ENCODE results near the gene ALDH3B1.
A peak's percentile ranks its signal among the peaks of the same experiment; 100 is the strongest.

ALDH3B1 gene

DNA sequence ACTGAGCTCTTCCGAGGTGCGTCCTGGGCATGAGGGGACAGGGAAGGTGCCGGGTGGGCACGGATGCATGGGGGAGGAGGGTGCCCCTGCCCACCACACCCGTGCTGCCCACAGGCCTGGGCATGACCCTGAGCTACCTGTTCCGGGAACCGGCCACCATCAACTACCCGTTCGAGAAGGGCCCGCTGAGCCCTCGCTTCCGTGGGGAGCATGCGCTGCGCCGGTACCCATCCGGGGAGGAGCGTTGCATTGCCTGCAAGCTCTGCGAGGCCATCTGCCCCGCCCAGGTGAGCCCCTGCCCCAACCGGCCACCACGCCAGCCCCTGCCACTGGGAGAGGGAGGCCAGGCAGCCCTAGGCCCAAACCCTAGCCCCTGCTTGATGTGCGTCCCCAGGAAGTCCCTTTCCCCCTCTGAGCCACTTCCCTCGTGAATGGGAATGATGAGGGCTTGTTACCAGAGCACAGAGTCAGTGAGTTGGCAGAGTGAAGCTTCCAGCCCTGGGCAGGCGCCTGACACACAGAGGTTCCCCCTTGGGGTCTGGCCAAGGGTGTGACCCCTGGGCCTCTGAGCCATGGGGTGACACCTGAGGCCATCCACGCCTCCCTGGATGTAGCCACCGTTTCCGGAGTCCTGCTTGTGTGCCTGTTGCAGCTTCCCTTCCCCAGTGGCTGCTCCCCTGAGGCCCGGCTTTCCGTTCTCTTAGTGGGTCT, 23.0 kb downstream of the ALDH3B1 start:
- DNase-seq, result no peak

DNA sequence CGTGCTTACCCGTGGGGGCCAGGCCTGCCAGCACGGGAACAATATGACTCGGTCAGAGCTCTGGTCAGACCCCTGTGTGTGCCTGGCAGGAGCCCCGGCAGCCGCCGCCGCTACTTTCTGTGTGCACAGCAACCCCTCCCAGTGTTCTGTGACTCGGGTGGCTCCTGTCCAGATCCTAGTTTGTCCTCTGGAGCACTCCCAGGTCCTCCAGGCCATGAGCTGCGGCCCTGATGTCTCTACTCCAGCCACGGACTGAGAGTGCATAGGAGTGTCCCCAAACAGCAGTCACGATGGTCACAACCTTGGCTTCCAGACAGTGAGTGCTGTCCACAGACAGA, 23.6 kb downstream of the ALDH3B1 start:
- no peak for DNase-seq

DNA sequence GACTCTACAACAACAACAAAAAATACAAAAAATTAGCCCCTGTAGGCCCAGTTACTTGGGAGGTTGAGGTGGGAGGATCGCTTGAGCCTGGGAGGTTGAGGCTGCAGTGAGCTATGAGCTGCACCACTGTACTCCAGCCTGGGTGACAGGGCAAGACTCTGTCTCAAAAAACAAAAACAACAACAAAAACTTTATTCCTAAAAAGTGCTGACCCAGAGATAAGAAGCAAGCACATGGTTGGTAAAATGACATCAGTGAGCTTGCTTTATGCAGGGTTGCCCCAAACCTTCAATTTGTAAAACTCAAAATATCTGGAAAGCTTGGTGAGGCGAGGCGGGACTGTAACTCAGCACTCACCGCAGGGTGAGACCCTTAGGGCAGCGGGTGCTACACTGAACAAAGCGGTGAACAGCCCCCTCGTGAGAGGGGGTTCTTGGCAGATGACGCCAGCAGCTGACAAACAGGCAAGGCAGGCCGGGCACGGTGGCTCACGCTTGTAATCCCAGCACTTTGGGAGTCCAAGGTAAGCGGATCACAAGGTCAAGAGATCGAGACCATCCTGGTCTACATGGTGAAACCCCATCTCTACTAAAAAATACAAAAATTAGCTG, 25.2 kb downstream of the ALDH3B1 start:
- DNase-seq, result no peak

DNA sequence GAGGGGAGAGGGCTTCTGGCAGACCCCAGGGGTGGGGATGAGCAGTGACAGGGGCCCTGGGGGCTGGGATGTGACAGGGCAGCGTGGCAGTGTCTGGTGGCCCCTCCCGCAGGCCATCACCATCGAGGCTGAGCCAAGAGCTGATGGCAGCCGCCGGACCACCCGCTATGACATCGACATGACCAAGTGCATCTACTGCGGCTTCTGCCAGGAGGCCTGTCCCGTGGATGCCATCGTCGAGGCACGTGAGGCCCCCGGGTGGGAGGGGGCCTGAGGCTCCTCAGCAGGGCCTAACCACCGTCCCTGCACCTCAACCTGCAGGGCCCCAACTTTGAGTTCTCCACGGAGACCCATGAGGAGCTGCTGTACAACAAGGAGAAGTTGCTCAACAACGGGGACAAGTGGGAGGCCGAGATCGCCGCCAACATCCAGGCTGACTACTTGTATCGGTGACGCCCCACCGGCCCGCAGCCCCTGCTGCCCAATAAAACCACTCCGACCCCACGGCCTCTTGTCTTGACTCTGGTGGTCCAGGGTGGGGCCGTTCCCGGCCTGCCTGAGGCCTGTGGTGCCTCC, 26.1 kb downstream of the ALDH3B1 start:
- DNase-seq, result no peak

DNA sequence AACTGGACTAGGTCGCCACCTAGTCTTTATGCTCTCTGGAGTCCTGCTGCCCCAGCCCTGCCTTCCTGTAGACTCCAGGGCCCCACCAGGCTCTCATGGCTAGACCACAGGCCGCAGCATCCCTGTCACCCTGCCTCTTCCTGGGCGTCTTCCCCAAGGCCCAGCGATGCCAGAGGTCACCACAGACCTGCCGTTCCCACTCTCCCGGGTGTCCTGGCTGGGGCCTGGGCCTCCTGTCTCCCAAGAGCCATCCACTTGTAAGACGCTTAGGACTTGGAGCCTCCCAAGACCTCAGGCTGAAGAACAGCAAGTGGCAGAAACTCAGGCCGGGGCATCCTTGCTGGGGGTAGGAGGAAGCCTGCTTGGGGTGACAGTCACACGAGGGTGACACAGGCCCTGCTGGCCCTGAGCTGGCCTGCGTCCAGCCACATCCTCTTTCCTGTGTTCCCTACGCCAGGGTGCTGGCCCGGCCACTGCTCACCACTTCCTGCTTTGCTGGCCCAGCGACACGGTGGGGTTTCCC, 26.7 kb downstream of the ALDH3B1 start:
- DNase-seq, result no peak

DNA sequence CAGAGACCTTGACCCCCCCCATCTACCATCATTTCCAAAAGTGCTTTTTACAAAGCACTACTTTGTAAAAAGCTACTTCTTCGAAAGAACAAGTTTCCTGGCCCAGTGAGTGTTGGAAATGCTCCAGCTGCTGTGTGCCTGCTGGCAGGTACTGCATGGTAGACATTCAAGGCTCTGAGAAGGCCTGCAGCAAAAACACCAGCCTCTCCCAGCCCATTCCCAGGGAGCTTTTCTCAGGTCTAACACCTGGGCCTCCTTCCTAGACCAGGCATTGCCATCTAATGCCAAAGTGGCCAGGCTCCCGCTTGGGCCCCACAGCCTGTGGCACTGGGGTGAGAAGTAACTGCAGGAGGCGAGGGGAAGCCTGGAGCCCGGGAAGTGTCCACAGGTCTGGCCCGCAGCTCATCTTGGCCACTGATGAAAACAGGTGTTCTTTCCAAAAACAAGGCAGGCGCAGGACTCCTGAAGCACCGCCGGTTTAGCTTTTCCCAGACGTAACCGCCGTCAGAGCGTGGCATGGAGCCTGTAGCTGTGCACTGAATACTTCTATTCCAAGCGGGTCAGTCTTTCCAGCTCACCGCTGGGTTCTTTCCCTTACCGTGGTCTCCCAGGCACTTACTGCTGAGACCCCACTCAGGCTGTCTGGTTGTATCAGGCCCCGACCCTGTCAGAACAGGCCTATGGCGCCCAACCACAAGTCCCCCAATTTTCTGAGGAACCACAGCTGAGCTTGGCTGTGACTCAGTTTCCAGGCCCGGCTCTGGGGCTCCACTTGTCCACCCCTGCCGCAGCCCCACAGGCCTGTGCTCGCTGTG, 27.5 kb downstream of the ALDH3B1 start:
- DNase-seq, result no peak

DNA sequence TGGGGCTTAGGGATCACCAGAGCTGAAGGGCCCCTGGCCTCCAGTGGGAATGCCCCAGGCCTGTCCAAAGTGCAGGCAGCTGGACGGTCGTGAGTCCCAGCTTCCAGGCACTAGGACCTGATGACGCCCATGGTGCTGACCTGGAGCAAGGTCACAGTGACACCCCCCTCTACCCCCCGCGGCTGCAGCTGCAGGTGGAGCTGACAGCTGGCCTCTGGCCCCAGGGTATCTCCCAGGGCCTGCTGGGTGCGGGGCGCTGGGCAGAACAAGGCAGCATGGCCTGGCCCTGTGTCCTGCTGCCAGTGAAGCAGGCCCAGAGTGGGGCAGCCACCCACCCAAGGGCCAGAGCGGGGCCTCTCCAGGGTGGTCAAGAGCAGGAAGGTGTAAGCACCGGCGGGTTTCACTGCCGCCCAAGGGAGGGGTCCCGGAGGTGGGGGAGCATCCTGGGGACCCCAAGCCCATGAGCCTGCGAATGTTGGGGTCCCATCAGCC, 28.1 kb downstream of the ALDH3B1 start:
- DNase-seq, result peak; percentile 48

DNA sequence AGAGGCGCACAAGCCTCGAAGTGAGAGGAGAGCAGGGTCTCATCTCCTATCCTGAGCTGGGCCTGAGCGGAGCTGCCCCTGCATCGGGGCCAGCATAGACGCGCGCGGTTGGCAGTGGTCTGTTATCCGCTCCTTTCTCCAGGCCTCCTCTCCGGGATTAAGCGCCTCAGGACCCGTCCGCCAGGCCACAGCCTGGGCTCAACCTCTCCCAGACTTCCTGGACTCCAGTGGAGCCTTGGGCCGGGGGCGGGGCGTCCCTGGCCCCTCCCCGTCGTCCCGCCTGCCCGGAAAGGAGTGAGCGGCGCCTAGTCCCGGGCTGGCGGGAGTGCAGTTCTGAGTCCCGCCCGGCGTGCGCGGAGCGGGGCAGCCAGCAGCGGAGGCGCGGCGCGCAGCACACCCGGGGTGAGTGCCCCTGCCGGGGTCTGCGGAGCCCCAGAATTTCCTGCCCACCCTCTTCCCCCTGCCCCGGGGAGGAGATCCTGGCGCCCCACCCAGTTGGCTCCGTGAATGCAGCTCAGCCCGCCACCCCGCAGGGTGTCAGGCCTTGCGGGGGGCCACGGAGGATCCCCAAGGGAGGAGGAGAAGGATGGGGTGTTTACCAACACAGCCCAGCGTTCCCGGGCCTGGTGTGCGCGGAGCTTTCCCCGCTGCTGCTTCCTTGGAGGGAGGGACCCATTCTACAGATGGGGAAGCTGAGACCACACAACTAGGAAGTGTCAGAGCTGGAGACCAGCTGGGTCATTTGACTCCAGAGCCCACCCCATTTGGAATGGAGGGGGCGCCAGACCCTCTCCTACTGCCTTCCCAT, 28.8 kb downstream of the ALDH3B1 start, which contains the start of gene TCIRG1:
TCIRG1 (plus strand) TSS at position 308 of the 808 bp plus-strand sequence. CDS start 2,247 bp downstream, outside the sequence.
- DNase-seq, result peak; percentile 78

DNA sequence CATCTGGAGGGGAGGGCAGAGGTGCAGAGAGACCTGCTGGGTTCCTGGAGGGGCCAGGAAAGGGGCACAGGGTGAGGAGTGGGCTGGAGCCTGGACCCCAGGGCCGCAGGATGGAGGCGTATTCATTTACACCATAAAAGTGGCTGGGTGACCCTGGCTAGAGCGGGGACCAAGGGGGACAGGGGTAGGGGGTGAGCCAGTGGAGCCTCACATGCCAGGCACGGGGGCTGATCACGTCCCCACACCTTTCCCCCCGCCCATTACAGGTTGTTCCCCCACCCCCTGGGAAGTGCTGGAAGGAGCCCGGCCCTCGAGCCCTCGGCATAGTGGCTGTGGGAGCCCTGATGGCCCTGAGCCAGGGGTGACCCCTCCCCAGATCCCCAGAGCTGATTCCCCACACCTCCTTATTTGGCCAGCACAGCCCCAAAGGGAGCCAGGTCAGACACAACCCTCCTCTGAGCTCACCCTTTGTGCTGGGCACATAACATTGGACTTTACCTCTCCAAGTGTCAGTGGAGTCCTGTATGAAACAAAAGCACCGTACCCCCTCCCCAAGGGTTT, 29.5 kb downstream of the ALDH3B1 start:
- no peak for DNase-seq

DNA sequence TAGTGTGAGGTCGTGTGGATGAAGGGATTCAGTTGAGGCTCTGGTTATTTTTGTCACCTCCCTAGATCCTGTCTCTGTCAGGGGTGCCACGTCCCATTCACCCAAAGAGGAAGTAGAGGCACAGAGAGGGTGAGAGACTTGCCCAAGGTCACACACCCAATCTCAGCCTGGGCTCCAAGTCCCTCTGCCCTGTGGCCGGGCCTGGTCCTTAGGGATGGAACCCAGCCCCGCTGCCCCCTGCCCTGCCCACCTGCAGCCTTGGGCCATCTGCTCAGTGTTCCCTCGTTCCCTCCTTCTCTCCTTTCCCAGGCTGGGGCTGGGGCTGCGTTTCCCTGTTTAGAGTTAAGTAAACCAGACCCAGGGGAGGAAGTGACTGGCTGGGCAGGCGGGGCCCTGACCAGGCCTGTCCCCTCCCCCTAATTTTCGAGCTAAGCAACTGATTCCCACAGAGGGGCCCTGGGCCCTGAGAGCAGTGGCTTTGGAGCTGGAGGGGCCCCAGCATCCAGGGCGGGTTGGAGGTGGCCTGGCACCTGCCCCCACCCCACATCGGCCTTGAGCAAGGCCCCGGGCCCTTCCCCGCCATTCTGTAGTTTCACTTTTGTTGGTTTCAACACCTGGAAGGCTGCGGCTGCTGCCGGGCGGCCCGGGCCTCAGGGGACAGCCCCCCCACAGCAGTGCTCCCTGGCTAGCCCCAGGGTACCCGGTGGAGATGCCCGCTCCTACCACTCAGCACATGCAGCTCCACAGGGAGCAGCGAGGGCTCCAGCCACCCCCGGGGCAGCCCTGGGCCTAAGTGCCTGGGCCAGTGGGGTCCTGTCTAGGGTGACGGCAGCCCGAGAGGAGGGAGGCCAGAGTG, 30.2 kb downstream of the ALDH3B1 start:
- DNase-seq, result no peak

DNA sequence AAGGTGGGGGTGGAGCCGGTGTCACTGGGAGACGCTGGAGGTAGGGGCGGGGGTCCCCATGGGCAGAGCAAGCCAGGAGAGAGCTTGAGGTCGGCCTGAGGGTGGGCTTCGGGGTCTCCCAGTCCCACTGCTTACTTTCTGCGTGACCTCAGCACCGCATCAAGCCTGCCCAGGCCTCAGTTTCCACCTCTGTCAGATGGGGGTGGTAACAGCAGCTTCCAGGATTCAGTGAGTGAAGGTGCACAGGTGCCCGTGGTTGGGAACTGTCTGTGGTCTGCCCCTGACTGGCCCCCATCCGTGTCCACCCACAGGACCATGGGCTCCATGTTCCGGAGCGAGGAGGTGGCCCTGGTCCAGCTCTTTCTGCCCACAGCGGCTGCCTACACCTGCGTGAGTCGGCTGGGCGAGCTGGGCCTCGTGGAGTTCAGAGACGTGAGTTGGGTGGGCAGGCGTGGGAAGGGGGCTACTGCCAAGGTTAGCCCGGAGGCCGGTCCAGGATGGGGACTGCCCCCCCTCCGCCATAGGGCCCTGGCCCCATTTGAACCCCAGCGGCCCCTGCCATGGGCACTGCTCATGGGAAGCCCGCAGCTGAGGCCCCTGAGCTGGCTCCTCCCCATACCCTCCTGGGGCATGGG, 30.9 kb downstream of the ALDH3B1 start:
- no peak for DNase-seq

DNA sequence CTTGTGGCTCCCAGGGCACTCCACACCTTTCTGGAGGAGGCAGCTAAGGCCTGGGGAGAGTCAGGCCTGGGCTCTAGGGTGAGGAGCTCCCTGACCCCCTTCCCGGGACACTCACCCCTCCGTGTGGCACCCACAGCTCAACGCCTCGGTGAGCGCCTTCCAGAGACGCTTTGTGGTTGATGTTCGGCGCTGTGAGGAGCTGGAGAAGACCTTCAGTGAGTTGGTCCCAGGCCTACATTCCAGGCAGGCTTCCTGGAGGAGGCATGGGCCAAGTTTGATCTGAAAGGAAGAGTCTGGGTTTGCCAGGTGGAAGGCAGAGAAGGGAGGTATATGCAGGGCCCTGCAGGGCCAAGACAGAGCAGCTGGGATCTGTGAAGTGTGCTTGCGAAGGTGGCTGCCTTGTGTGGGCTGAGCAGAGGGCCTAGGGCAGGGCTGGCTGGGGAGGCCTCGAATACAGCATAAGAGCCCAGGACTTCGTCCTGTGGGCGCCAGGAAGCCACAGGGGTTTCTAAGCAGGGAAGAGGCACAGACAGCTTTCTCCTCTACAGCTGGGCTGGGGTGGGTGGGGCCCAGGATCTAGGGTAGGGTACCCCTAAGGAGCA, 31.6 kb downstream of the ALDH3B1 start:
- DNase-seq, result no peak

DNA sequence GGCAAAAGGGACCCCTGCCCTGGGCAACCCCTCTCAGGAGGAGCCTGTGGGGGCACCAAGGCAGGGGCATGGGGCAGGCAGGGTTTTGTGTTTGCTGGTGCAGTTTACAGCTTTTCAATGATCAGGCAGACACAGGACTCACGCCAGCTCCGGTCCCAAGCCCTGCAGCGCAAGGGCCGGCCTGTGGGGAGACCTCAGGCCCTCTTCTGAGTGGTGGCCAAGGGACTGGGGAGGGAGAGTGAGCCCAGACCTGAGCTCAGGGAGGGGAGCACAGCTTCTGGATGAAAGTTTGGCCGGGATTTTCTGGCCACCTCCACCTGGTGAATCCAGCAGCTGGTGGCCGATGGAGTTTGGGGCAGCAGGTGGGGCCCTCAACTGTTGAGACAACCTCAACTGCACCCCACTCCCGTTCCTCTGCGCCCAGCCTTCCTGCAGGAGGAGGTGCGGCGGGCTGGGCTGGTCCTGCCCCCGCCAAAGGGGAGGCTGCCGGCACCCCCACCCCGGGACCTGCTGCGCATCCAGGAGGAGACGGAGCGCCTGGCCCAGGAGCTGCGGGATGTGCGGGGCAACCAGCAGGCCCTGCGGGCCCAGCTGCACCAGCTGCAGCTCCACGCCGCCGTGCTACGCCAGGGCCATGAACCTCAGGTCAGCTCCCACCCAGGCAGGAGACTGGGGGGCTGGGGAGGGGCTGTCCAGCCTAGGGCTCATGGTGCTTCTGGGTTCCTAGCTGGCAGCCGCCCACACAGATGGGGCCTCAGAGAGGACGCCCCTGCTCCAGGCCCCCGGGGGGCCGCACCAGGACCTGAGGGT, 32.3 kb downstream of the ALDH3B1 start:
- DNase-seq, result no peak

DNA sequence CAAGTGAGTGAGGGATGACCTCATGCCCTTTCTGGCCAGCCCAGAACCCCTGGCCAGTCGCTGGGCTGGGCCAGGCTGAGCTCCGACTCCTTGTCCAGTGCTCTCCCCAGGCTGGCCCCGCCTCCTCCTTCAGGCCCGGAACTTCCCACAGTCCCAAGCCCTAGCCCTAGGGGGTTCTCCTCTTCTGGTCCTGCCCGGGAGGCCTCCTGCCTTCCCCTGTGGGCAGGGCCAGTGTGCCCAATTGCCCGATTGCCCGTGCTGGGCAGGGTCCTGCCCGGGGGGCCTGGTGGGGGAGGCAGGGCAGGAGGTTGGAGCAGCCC, 32.9 kb downstream of the ALDH3B1 start:
- no peak for DNase-seq

DNA sequence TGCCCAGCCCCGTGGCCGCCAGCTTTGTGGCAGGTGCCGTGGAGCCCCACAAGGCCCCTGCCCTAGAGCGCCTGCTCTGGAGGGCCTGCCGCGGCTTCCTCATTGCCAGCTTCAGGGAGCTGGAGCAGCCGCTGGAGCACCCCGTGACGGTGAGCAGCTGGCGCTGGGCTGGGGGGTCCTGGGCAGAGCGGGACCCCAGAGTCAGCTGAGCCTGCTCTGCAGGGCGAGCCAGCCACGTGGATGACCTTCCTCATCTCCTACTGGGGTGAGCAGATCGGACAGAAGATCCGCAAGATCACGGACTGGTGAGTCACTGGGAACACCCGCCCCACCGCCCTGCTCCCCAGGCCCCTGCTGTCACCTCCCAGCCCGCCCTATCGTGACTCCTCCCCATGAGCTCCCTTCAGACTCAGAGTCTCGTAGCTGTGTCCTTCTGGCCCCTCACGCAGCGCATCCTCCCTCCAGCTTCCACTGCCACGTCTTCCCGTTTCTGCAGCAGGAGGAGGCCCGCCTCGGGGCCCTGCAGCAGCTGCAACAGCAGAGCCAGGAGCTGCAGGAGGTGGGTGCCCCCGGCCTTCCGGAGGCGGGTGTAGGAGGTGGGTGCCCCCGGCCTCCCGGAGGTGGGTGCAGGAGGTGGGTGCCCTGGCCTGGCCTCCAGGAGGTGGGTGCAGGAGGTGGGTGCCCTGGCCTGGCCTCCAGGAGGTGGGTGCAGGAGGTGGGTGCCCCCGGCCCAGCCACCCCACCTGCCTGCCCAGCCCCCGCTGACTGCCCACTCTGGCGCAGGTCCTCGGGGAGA, 33.4 kb downstream of the ALDH3B1 start:
- DNase-seq, result no peak

DNA sequence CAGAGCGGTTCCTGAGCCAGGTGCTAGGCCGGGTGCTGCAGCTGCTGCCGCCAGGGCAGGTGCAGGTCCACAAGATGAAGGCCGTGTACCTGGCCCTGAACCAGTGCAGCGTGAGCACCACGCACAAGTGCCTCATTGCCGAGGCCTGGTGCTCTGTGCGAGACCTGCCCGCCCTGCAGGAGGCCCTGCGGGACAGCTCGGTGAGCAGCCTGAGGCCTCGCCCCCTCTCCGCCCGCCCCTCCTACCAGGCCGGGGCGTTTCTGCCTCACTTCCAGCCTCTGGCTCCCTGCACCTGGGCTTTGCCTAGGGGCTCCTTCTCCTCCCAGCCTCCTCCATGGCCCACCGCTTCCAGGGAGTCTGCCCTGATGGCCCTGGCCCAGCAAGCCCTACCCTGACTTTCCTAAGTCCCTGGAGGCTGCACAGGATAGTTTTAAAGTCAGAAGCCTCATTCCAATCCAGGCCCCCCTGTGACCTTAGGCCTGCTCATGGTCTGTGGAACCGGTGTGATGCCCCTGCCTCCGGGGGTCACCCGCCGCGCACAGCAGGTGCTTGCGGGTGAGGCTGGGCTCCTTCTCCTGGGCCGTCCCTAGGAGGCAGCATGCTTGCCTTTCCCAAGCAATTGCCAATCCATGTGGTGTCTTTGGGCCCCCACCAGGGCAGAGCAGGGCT, 34.2 kb downstream of the ALDH3B1 start:
- peak; percentile 49 for DNase-seq

DNA sequence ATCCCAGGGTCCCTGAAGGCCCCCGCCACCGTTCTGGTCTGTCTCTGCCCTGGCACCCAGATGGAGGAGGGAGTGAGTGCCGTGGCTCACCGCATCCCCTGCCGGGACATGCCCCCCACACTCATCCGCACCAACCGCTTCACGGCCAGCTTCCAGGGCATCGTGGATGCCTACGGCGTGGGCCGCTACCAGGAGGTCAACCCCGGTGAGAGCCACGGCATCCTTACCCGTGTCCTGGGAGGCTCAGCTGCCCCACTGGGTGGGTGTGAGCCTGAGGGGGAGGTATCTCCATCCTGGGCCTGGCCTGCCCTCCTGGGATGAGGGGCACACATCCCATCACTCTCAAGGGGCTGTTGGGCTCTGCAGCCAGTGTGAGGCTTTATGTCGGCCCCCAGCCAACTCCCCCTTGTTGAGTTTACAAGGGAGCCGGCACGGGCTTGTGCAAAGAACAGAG, 34.8 kb downstream of the ALDH3B1 start:
- no peak for DNase-seq
